ENCODE results near the gene SYNDIG1. TPM values are rescaled to one million over a fixed set of nuclear protein-coding genes. Genes with fewer than 3 reads are reported as not detected.

Gene SYNDIG1
- total RNA-seq, 1 experiment from 2014 or later = 5.4 TPM

DNA sequence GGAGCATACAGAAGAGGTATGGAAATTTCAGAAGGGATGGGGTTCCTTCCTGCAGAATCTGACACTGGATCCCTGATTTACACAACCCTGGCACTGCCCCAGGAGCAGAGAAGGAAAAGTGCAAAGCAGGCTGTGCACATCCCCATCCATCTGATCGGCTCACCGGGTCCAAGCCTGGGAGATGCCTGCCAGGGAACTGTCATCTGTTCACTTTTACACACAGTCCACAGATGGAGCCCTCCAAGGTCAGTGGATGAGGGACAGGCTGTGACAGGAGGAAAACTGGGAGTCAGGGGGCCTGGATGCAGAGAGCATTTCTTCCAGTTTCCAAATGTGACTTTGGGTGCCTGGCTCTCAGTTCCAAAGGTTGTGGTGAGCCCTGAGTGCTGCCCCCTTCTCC is 11.0 kb upstream of the SYNDIG1 start:
- Histone ChIP-seq H4K91ac (ENCODE audit: insufficient read length, low read depth, low read length) (no peak overlapping the region), H3K9ac (ENCODE audit: extremely low read depth, insufficient read length, low read length) (no peak overlapping the region), H3T11ph (ENCODE audit: low read length) (no peak overlapping the region), H3K23me2 (ENCODE audit: insufficient read length, low read depth, low read length, poor library complexity, severe bottlenecking) (no peaks in the 10 kb centered on the region), H3K79me2 (ENCODE audit: insufficient read depth, low read length) (no peaks in the 10 kb centered on the region), H2BK15ac (ENCODE audit: low read depth, low read length) (no peak overlapping the region), H3K14ac (ENCODE audit: insufficient read depth, low read length) (no peak overlapping the region), H2BK12ac (ENCODE audit: insufficient read length, low read depth, low read length) (no peak overlapping the region), H2BK120ac (ENCODE audit: low read depth, low read length, poor library complexity, severe bottlenecking) (no peak overlapping the region), H4K5ac (ENCODE audit: insufficient read length, low read depth, low read length) (no peak overlapping the region), H3K23ac (ENCODE audit: insufficient read length, low read depth, low read length) (no peak overlapping the region), H3K18ac (ENCODE audit: insufficient read length, low read depth, low read length) (no peak overlapping the region), H3K56ac (ENCODE audit: insufficient read length, low read depth, low read length) (no peak overlapping the region), H2AFZ (ENCODE audit: low read length) (no peak overlapping the region), H2BK20ac (ENCODE audit: low read depth, low read length, poor library complexity, severe bottlenecking) (no peak overlapping the region), H3K9me3 (ENCODE audit: control insufficient read depth, low read depth, low read length) (no peaks in the 10 kb centered on the region), H3K27ac (ENCODE audit: insufficient read length, low read depth, low read length) (no peak overlapping the region), H3K79me1 (ENCODE audit: insufficient read depth, low read depth, low read length, poor library complexity, severe bottlenecking) (no peaks in the 10 kb centered on the region), H4K8ac (replicated peaks; ENCODE audit: insufficient read length, low read depth, low read length) (no peak overlapping the region), H3K27me3 (ENCODE audit: insufficient read depth, low read length) (no peaks in the 10 kb centered on the region), H4K20me1 (ENCODE audit: control insufficient read depth, insufficient read depth, insufficient read length) (no peaks in the 10 kb centered on the region), H3K4me2 (ENCODE audit: insufficient read depth, insufficient read length, low read length) (no peak overlapping the region), H2BK5ac (ENCODE audit: insufficient read length, low read length) (no peak overlapping the region), H3K4ac (ENCODE audit: low read depth, low read length) (no peak overlapping the region), H2AK5ac (ENCODE audit: insufficient read length, low read length) (no peak overlapping the region), H3K4me1 (ENCODE audit: insufficient read depth, low read length) (peaks cover 16% of the 10 kb centered on the region; the same call in 1 of the 2 replicates)
- no peaks in the 10 kb centered on the region; a peak in 1 of 5 replicates for H3K9me3 Mint-ChIP-seq
- no peak overlapping the region for H3K27ac Mint-ChIP-seq
- no peak for DNase-seq
- H3K4me1 Mint-ChIP-seq = peaks cover 66 to 68% of the 10 kb centered on the region in 2 experiments
- no peak overlapping the region for H3K4me3 Mint-ChIP-seq
- H3K27me3 Mint-ChIP-seq (ENCODE audit: low read depth) = peaks cover 14% of the 10 kb centered on the region
- TF ChIP-seq, protein P1, sequence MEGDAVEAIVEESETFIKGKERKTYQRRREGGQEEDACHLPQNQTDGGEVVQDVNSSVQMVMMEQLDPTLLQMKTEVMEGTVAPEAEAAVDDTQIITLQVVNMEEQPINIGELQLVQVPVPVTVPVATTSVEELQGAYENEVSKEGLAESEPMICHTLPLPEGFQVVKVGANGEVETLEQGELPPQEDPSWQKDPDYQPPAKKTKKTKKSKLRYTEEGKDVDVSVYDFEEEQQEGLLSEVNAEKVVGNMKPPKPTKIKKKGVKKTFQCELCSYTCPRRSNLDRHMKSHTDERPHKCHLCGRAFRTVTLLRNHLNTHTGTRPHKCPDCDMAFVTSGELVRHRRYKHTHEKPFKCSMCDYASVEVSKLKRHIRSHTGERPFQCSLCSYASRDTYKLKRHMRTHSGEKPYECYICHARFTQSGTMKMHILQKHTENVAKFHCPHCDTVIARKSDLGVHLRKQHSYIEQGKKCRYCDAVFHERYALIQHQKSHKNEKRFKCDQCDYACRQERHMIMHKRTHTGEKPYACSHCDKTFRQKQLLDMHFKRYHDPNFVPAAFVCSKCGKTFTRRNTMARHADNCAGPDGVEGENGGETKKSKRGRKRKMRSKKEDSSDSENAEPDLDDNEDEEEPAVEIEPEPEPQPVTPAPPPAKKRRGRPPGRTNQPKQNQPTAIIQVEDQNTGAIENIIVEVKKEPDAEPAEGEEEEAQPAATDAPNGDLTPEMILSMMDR (conservative IDR thresholded peaks at IDR 0.05) = no peak
- no peaks in the 10 kb centered on the region for H3K36me3 Mint-ChIP-seq (ENCODE audit: insufficient read depth in 1 of 3, low read depth in 3 of 3)
- WGBS (ENCODE audit: extremely low coverage, insufficient read length, low lambda C conversion rate) = no CpG with 5 or more reads among the region's 2 CpGs
